Trophoblast cell (in vitro differentiated cells and primary cell): ENCODE measurements around the gene CDH15.

Experiments used
- DNase-seq, 2 donors: peaks; one replicate each; pipeline ENCODE4 v3.0.0-alpha.2; 2016
- H2AFZ ChIP-seq: 2 replicates; pipeline ENCODE4 v1.6.1; 2013; ENCODE audit warnings: low read length, moderate library complexity, mild to moderate bottlenecking; ENCODE audit not compliant: insufficient read depth, poor library complexity
- H2AK5ac ChIP-seq: 2 replicates; pipeline ENCODE4 v1.6.1; 2013; ENCODE audit warnings: mild to moderate bottlenecking, low read length
- H2BK120ac ChIP-seq: 2 replicates; pipeline ENCODE4 v1.6.1; 2013; ENCODE audit warnings: low read length, mild to moderate bottlenecking, moderate library complexity; ENCODE audit not compliant: insufficient read depth, poor library complexity
- H2BK12ac ChIP-seq: 2 replicates; pipeline ENCODE4 v1.6.1; 2013; ENCODE audit warnings: mild to moderate bottlenecking, low read length, moderate library complexity
- H2BK5ac ChIP-seq: 2 replicates; pipeline ENCODE4 v1.6.1; 2013; ENCODE audit warnings: low read length, low read depth, moderate library complexity, mild to moderate bottlenecking; ENCODE audit not compliant: poor library complexity
- H3K14ac ChIP-seq: 2 replicates; pipeline ENCODE4 v1.6.1; 2013; ENCODE audit warnings: mild to moderate bottlenecking, low read length
- H3K18ac ChIP-seq: 2 replicates; pipeline ENCODE4 v1.6.1; 2013; ENCODE audit warnings: mild to moderate bottlenecking, low read length
- H3K23ac ChIP-seq: 2 replicates; pipeline ENCODE4 v1.6.1; 2013; ENCODE audit warnings: low read length
- H3K27ac ChIP-seq: 2 replicates; pipeline ENCODE4 v1.5.1; 2013; ENCODE audit warnings: low read depth, mild to moderate bottlenecking, inconsistent platforms, low read length, moderate library complexity
- H3K27me3 ChIP-seq: 2 replicates; pipeline ENCODE4 v1.6.1; 2013; ENCODE audit warnings: inconsistent platforms, mild to moderate bottlenecking, low read length, moderate library complexity; ENCODE audit not compliant: insufficient read depth
- H3K36me3 ChIP-seq, 2 experiments: 1 replicate in 1 of 2; 2 replicates in 1 of 2; pipeline ENCODE4 v1.6.1; 2013; ENCODE audit warnings: low read length in 2 of 2, mild to moderate bottlenecking in 2 of 2, moderate library complexity in 1 of 2; ENCODE audit not compliant: insufficient read depth in 2 of 2, control insufficient read depth in 1 of 2
- H3K4ac ChIP-seq: 2 replicates; pipeline ENCODE4 v1.6.1; 2013; ENCODE audit warnings: low read depth, mild to moderate bottlenecking, low read length, moderate library complexity
- H3K4me1 ChIP-seq, 2 experiments: 1 replicate in 1 of 2; 2 replicates in 1 of 2; pipeline ENCODE4 v1.6.1; 2013; ENCODE audit warnings: low read length in 2 of 2, mild to moderate bottlenecking in 2 of 2, moderate library complexity in 1 of 2; ENCODE audit not compliant: insufficient read depth in 2 of 2, control insufficient read depth in 1 of 2
- H3K4me2 ChIP-seq: 2 replicates; pipeline ENCODE4 v1.6.1; 2013; ENCODE audit warnings: inconsistent platforms, mild to moderate bottlenecking, low read length, moderate library complexity
- H3K4me3 ChIP-seq: 2 replicates; pipeline ENCODE4 v1.5.1; 2013; ENCODE audit warnings: mild to moderate bottlenecking, low read depth, low read length, inconsistent platforms
- H3K79me1 ChIP-seq: one replicate; pipeline ENCODE4 v1.6.1; 2013; ENCODE audit warnings: low read length
- H3K79me2 ChIP-seq: 2 replicates; pipeline ENCODE4 v1.6.1; 2013; ENCODE audit warnings: low read length, mild to moderate bottlenecking; ENCODE audit not compliant: control insufficient read depth, insufficient read depth, poor library complexity
- H3K9ac ChIP-seq: 2 replicates; pipeline ENCODE4 v1.6.1; 2013; ENCODE audit warnings: mild to moderate bottlenecking, low read length
- H3K9me3 ChIP-seq: 2 replicates; pipeline ENCODE4 v1.6.1; 2013; ENCODE audit warnings: low read depth, mild to moderate bottlenecking, control low read depth, inconsistent platforms, low read length; ENCODE audit not compliant: insufficient read depth
- H4K12ac ChIP-seq: 2 replicates; pipeline ENCODE4 v1.6.1; 2013; ENCODE audit warnings: low read depth, mild to moderate bottlenecking, low read length, moderate library complexity
- H4K8ac ChIP-seq: 2 replicates; pipeline ENCODE4 v1.6.1; 2013; ENCODE audit warnings: low read depth, mild to moderate bottlenecking, low read length, moderate library complexity
- H4K91ac ChIP-seq: one replicate; pipeline ENCODE4 v1.6.1; 2013; ENCODE audit warnings: low read depth, mild to moderate bottlenecking, low read length, moderate library complexity
- WGBS: extraction: QIAGEN DNeasy Blood & Tissue Kit; methylation state at CpG from one replicate; pipeline ENCODE4 v1.1.7; 2013; ENCODE audit warnings: missing lambda C conversion rate; ENCODE audit not compliant: insufficient read length, insufficient coverage; ENCODE audit errors: extremely low coverage; 5-methylcytosine and 5-hydroxymethylcytosine counted together

Gene CDH15

GRCh38 chr16:89230255-89230654, 58.7 kb downstream of the CDH15 start:
- Histone ChIP-seq H3K4me1 (no peaks in the 10 kb centered on the region), H3K27me3 (no peaks in the 10 kb centered on the region), H3K4me3 (no peak overlapping the region), H2AFZ (no peak overlapping the region), H3K9me3 (peaks cover 34% of the 10 kb centered on the region), H3K79me2 (no peaks in the 10 kb centered on the region), H3K4me2 (no peak overlapping the region), H4K91ac (no peak overlapping the region), H2AK5ac (no peak overlapping the region), H3K14ac (no peak overlapping the region), H3K23ac (no peak overlapping the region), H3K79me1 (no peaks in the 10 kb centered on the region), H3K18ac (no peak overlapping the region), H3K4ac (no peak overlapping the region), H3K9ac (no peak overlapping the region), H2BK120ac (no peak overlapping the region), H4K8ac (no peak overlapping the region), H3K36me3 (peaks cover 63 to 79% of the 10 kb centered on the region in 2 experiments), H4K12ac (no peak overlapping the region), H3K27ac (no peak overlapping the region), H2BK12ac (no peak overlapping the region), H2BK5ac (no peak overlapping the region)
- WGBS, result no CpG with 5 or more reads among the region's 14 CpGs
- DNase-seq, result no peak

GRCh38 chr16:89232107-89232506, 60.6 kb downstream of the CDH15 start:
- H2BK12ac ChIP-seq, result no peak overlapping the region
- no peaks in the 10 kb centered on the region for H3K27me3 ChIP-seq
- H3K23ac ChIP-seq, result no peak overlapping the region
- no peak overlapping the region for H2BK120ac ChIP-seq
- H3K4ac ChIP-seq, result no peak overlapping the region
- H4K8ac ChIP-seq, result no peak overlapping the region
- no peak overlapping the region for H3K4me2 ChIP-seq
- no CpG with 5 or more reads among the region's 2 CpGs for WGBS
- no peaks in the 10 kb centered on the region for H3K79me2 ChIP-seq
- H2AK5ac ChIP-seq, result no peak overlapping the region
- H3K18ac ChIP-seq, result no peak overlapping the region
- H3K27ac ChIP-seq, result no peak overlapping the region
- no peak overlapping the region for H2BK5ac ChIP-seq
- no peak overlapping the region for H3K4me3 ChIP-seq
- DNase-seq, result no peak
- H4K91ac ChIP-seq, result no peak overlapping the region
- no peak overlapping the region for H4K12ac ChIP-seq
- peaks cover 29% of the 10 kb centered on the region for H3K9me3 ChIP-seq
- no peak overlapping the region for H2AFZ ChIP-seq
- no peaks in the 10 kb centered on the region for H3K4me1 ChIP-seq
- H3K36me3 ChIP-seq, result peaks cover 49 to 66% of the 10 kb centered on the region in 2 experiments
- peak overlapping the region; percentile 47 for H3K9ac ChIP-seq
- no peak overlapping the region for H3K14ac ChIP-seq
- no peaks in the 10 kb centered on the region for H3K79me1 ChIP-seq

GRCh38 chr16:89233678-89234490, 62.3 kb downstream of the CDH15 start:
- H3K4me3 ChIP-seq, result peak overlapping the region; percentile 55
- H2BK12ac ChIP-seq, result no peak overlapping the region
- no peak overlapping the region for H4K12ac ChIP-seq
- no peak overlapping the region for H2BK120ac ChIP-seq
- no peak overlapping the region for H3K27ac ChIP-seq
- H3K36me3 ChIP-seq, result peaks cover 38 to 51% of the 10 kb centered on the region in 2 experiments
- DNase-seq, result no peak
- peaks cover 22% of the 10 kb centered on the region for H3K9me3 ChIP-seq
- no CpG with 5 or more reads among the region's 16 CpGs for WGBS
- H3K79me2 ChIP-seq, result no peaks in the 10 kb centered on the region
- H3K9ac ChIP-seq, result no peak overlapping the region
- H2BK5ac ChIP-seq, result no peak overlapping the region
- no peak overlapping the region for H3K18ac ChIP-seq
- H2AK5ac ChIP-seq, result no peak overlapping the region
- H3K4ac ChIP-seq, result no peak overlapping the region
- H3K14ac ChIP-seq, result no peak overlapping the region
- no peaks in the 10 kb centered on the region for H3K4me1 ChIP-seq
- H4K91ac ChIP-seq, result no peak overlapping the region
- H3K4me2 ChIP-seq, result no peak overlapping the region
- H3K27me3 ChIP-seq, result no peaks in the 10 kb centered on the region
- no peak overlapping the region for H2AFZ ChIP-seq
- no peak overlapping the region for H4K8ac ChIP-seq
- no peak overlapping the region for H3K23ac ChIP-seq
- H3K79me1 ChIP-seq, result no peaks in the 10 kb centered on the region

- no peak overlapping the region for H2AK5ac ChIP-seq
- peaks cover 10% of the 10 kb centered on the region for H3K79me1 ChIP-seq
- no peak overlapping the region for H4K8ac ChIP-seq
- peak in 1 of 2 donors; percentile 16 for DNase-seq
- H4K12ac ChIP-seq, result no peak overlapping the region
- H3K23ac ChIP-seq, result no peak overlapping the region
- no peak overlapping the region for H3K27ac ChIP-seq
- H3K36me3 ChIP-seq, result peaks cover 15 to 18% of the 10 kb centered on the region in 2 experiments
- no peak overlapping the region for H3K18ac ChIP-seq
- no peak overlapping the region for H4K91ac ChIP-seq
- no peak overlapping the region for H3K4me3 ChIP-seq
- H2AFZ ChIP-seq, result no peak overlapping the region
- H3K14ac ChIP-seq, result no peak overlapping the region
- no peak overlapping the region for H2BK5ac ChIP-seq
- H3K4me1 ChIP-seq, result peaks cover 3 to 4% of the 10 kb centered on the region in 2 experiments
- H3K79me2 ChIP-seq, result peaks cover 5% of the 10 kb centered on the region
- no peak overlapping the region for H3K9ac ChIP-seq
- H3K27me3 ChIP-seq, result no peaks in the 10 kb centered on the region
- peaks cover 9% of the 10 kb centered on the region for H3K9me3 ChIP-seq
- no peak overlapping the region for H3K4me2 ChIP-seq
- WGBS, result no CpG with 5 or more reads among the region's 3 CpGs
- no peak overlapping the region for H2BK120ac ChIP-seq
- no peak overlapping the region for H3K4ac ChIP-seq
- H2BK12ac ChIP-seq, result no peak overlapping the region
Observed at GRCh38 chr16:89237733-89238132, 66.2 kb downstream of the CDH15 start.
